Keratinocyte (primary cell): ENCODE results near the gene TPO. TPM values are rescaled to one million over a fixed set of nuclear protein-coding genes. Genes with fewer than 3 reads are reported as not detected.

Experiments used
- DNase-seq: peaks from one replicate; pipeline ENCODE4 v3.0.0-alpha.2; 2011; ENCODE audit warnings: low read depth, missing footprints, low spot score
- FAIRE-seq: peaks from 2 replicates; lab custom pipeline; 2011; peaks lifted over from hg19 to GRCh38; lab: Jason Lieb, UNC
- H2AFZ ChIP-seq: 2 replicates; pipeline ENCODE4 v1.6.0; 2012; ENCODE audit warnings: low read length, control low read depth, inconsistent platforms; ENCODE audit not compliant: control insufficient read depth
- H3K27ac ChIP-seq: 2 replicates; pipeline ENCODE4 v1.5.1; 2011; ENCODE audit warnings: low read length; ENCODE audit not compliant: control insufficient read depth, insufficient read depth
- H3K27me3 ChIP-seq: 3 replicates; pipeline ENCODE4 v1.6.0; 2011; ENCODE audit warnings: low read length; ENCODE audit not compliant: control insufficient read depth, insufficient read depth; ENCODE audit errors: extremely low read depth
- H3K36me3 ChIP-seq, 2 experiments: 2 replicates in 1 of 2; 3 replicates in 1 of 2; pipeline ENCODE4 v1.5.1; 2011; ENCODE audit warnings: low read length in 2 of 2, mild to moderate bottlenecking in 1 of 2; ENCODE audit not compliant: control insufficient read depth in 2 of 2, insufficient read depth in 2 of 2; ENCODE audit errors: extremely low read depth in 1 of 2
- H3K4me1 ChIP-seq: 3 replicates; pipeline ENCODE4 v1.5.1; 2011; ENCODE audit warnings: low read length; ENCODE audit not compliant: control insufficient read depth, insufficient read depth; ENCODE audit errors: extremely low read depth
- H3K4me2 ChIP-seq: 3 replicates; pipeline ENCODE4 v1.6.0; 2011; ENCODE audit warnings: low read depth, low read length; ENCODE audit not compliant: control insufficient read depth, insufficient read depth; ENCODE audit errors: extremely low read depth
- H3K4me3 ChIP-seq, 3 experiments: fragments of 200-600 bp in 1 of 3; sonication (generic) in 1 of 3; 2 replicates in 2 of 3; 3 replicates in 1 of 3; pipeline ENCODE4 v1.5.1; 2011 to 2016; ENCODE audit warnings: low read length in 3 of 3, mild to moderate bottlenecking in 3 of 3, control low read depth in 2 of 3, inconsistent platforms in 1 of 3, low read depth in 1 of 3, mixed read lengths in 1 of 3, mixed run types in 1 of 3, moderate library complexity in 1 of 3; ENCODE audit not compliant: control insufficient read depth in 2 of 3, insufficient read depth in 2 of 3; ENCODE audit errors: extremely low read depth in 1 of 3
- H3K79me2 ChIP-seq: 2 replicates; pipeline ENCODE4 v1.6.0; 2012; ENCODE audit warnings: low read length; ENCODE audit not compliant: control insufficient read depth, insufficient read depth
- H3K9ac ChIP-seq: 3 replicates; pipeline ENCODE4 v1.6.0; 2011; ENCODE audit warnings: low read length; ENCODE audit not compliant: control insufficient read depth, insufficient read depth; ENCODE audit errors: extremely low read depth
- H3K9me1 ChIP-seq: 3 replicates; pipeline ENCODE4 v1.6.0; 2011; ENCODE audit warnings: low read length; ENCODE audit not compliant: control insufficient read depth, insufficient read depth; ENCODE audit errors: extremely low read depth
- H3K9me3 ChIP-seq: 2 replicates; pipeline ENCODE4 v1.5.1; 2012; ENCODE audit warnings: low read depth, low read length; ENCODE audit not compliant: control insufficient read depth
- H4K20me1 ChIP-seq: 3 replicates; pipeline ENCODE4 v1.6.0; 2011; ENCODE audit warnings: low read length; ENCODE audit not compliant: control insufficient read depth, insufficient read depth; ENCODE audit errors: extremely low read depth
- CTCF ChIP-seq, 3 experiments: IDR thresholded peaks in 1 of 3; conservative IDR thresholded peaks in 1 of 3; optimal IDR thresholded peaks in 1 of 3; 2 replicates in 2 of 3; 3 replicates in 1 of 3; pipeline versions ENCODE3 to v1.5.1; 2011; ENCODE audit warnings: low read length in 3 of 3, mild to moderate bottlenecking in 3 of 3, moderate library complexity in 2 of 3, control low read depth in 1 of 3, inconsistent platforms in 1 of 3; ENCODE audit not compliant: insufficient read depth in 2 of 3; ENCODE audit errors: extremely low read depth in 1 of 3
- EZH2 ChIP-seq: IDR thresholded peaks from one replicate; pipeline ENCODE4 v1.6.1; 2012; ENCODE audit warnings: inconsistent platforms, mild to moderate bottlenecking, low read length, moderate library complexity
- dilution Hi-C: fragments of 300-500 bp; cut with MboI; formaldehyde crosslinking; loops from one replicate; pipeline ENCODE4 v1.7.0; 2020; ENCODE audit warnings: low sequenced_read_pairs; ENCODE audit not compliant: extremely low pct_ligation_motif_present
- polyA plus RNA-seq, 5 experiments: library from polyadenylated mRNA; depleted of rRNA in 3 of 5; stranded (reverse) in 3 of 5; stranded (forward) in 1 of 5; unstranded in 1 of 5; fragments of >200 nt; gene quantifications; 1 replicate in 1 of 5; 2 replicates in 3 of 5; 3 replicates in 1 of 5; pipeline versions ENCODE4 v1.2.1 to v1.2.3, GENCODE V29; 2011 to 2012; ENCODE audit warnings: missing spikeins in 2 of 5, low read depth in 1 of 5, low replicate concordance in 1 of 5

The TPO gene
- polyA plus RNA-seq, 1 donor (not counting 4 experiments of a cell fraction or from before 2014, with no cell fraction given), result 0.07 TPM

- Histone ChIP-seq H2AFZ (no peak overlapping the region), H3K4me2 (no peak overlapping the region), H3K9me3 (no peaks in the 10 kb centered on the region), H3K9me1 (no peaks in the 10 kb centered on the region), H3K9ac (no peak overlapping the region), H3K36me3 (no peaks in the 10 kb centered on the region), H3K79me2 (no peaks in the 10 kb centered on the region), H3K27me3 (no peaks in the 10 kb centered on the region), H3K27ac (no peak overlapping the region), H3K4me3 (no peak overlapping the region), H4K20me1 (no peaks in the 10 kb centered on the region), H3K4me1 (no peaks in the 10 kb centered on the region)
- no peak for DNase-seq
- TF ChIP-seq CTCF (optimal IDR thresholded peaks at IDR 0.05 in 1 of 3, IDR thresholded peaks at IDR 0.05 in 1 of 3, conservative IDR thresholded peaks at IDR 0.05 in 1 of 3; ENCODE audit: extremely low read depth in 1 of 3, insufficient read depth in 2 of 3, low read length in 3 of 3) (no peak), EZH2 (no peak)
- FAIRE-seq, result no peak
- dilution Hi-C loops, result no loop called here
These were observed 68.4 kb downstream of the TPO start for GRCh38 chr2:1481406-1482252.

GRCh38 chr2:1482253-1482675 is 69.0 kb downstream of the TPO start:
- FAIRE-seq (no peak), DNase-seq (no peak)
- Histone ChIP-seq H3K4me2 (no peak overlapping the region), H3K27me3 (no peaks in the 10 kb centered on the region), H3K79me2 (no peaks in the 10 kb centered on the region), H2AFZ (no peak overlapping the region), H3K4me1 (no peaks in the 10 kb centered on the region), H4K20me1 (no peaks in the 10 kb centered on the region), H3K27ac (no peak overlapping the region), H3K9me1 (no peaks in the 10 kb centered on the region), H3K4me3 (no peak overlapping the region), H3K9me3 (no peaks in the 10 kb centered on the region), H3K9ac (no peak overlapping the region), H3K36me3 (no peaks in the 10 kb centered on the region)
- TF ChIP-seq EZH2, result no peak
- TF ChIP-seq CTCF (optimal IDR thresholded peaks at IDR 0.05 in 1 of 3, IDR thresholded peaks at IDR 0.05 in 1 of 3, conservative IDR thresholded peaks at IDR 0.05 in 1 of 3; ENCODE audit: extremely low read depth in 1 of 3, insufficient read depth in 2 of 3, low read length in 3 of 3), result no peak
- dilution Hi-C loops, result no loop called here
